NCI-H2107 (cell line): Measurements from ENCODE around the gene NAT14.
"Not testable (repeated sequence)": the region's sequence is repeated elsewhere in the genome, so short reads cannot be mapped to it uniquely, and the experiment has no call there.

Experiments
- DNase-seq: peaks from one replicate; lab custom pipeline; 2025; lab: John Stamatoyannopoulos, UW

NAT14 gene

GRCh38 chr19:55484593-55485438 lies at the start of gene NAT14:
NAT14 (plus strand) TSS chr19:55485188; CDS start chr19:55485709, 521 bp downstream.
- no peak for DNase-seq

GRCh38 chr19:55436847-55437246 lies 48.1 kb upstream of the NAT14 start:
- DNase-seq, result no peak

GRCh38 chr19:55437410-55437809 lies 47.6 kb upstream of the NAT14 start:
- DNase-seq, result peak; percentile 41

GRCh38 chr19:55439052-55439451 lies 45.9 kb upstream of the NAT14 start:
- DNase-seq, result no peak

- no peak for DNase-seq
Measured at GRCh38 chr19:55440411-55441105, 44.4 kb upstream of the NAT14 start.

- no peak for DNase-seq
Measured at GRCh38 chr19:55441319-55441691, 43.7 kb upstream of the NAT14 start.

- no peak for DNase-seq
Measured at GRCh38 chr19:55441692-55442321, 43.2 kb upstream of the NAT14 start.

GRCh38 chr19:55442372-55442961 lies 42.5 kb upstream of the NAT14 start:
- DNase-seq, result no peak

- no peak for DNase-seq
Measured at GRCh38 chr19:55443045-55443823, 41.8 kb upstream of the NAT14 start, which contains the start of gene SHISA7. SHISA7 (minus strand) TSS chr19:55443300; CDS start chr19:55442863, 437 bp downstream.

GRCh38 chr19:55443824-55444480 lies 41.0 kb upstream of the NAT14 start:
- DNase-seq, result no peak

GRCh38 chr19:55444646-55445045 lies 40.3 kb upstream of the NAT14 start:
- DNase-seq, result no peak

- no peak for DNase-seq
Measured at GRCh38 chr19:55446060-55446459, 38.9 kb upstream of the NAT14 start.

- DNase-seq, result peak; percentile 65
Measured at GRCh38 chr19:55447421-55448174, 37.4 kb upstream of the NAT14 start.

GRCh38 chr19:55448175-55448490 lies 36.9 kb upstream of the NAT14 start:
- not testable (repeated sequence) for DNase-seq

- no peak for DNase-seq
Measured at GRCh38 chr19:55449469-55449868, 35.5 kb upstream of the NAT14 start.

GRCh38 chr19:55451163-55451964 lies 33.6 kb upstream of the NAT14 start:
- no peak for DNase-seq

- DNase-seq, result no peak
Measured at GRCh38 chr19:55451965-55452748, 32.8 kb upstream of the NAT14 start.

- DNase-seq, result no peak
Measured at GRCh38 chr19:55452749-55453346, 32.1 kb upstream of the NAT14 start.
